Germinal center (tissue), 1 donor: ENCODE measurements around the gene CERS6.
"Not testable (repeated sequence)": the region's sequence is repeated elsewhere in the genome, so short reads cannot be mapped to it uniquely, and the experiment has no call there.

Experiments
- DNase-seq: peaks from one replicate; pipeline ENCODE4 v3.0.0; 2012; ENCODE audit warnings: mixed read lengths, low spot score

The CERS6 gene

GRCh38 chr2:168642873-168643272 is 186.8 kb downstream of the CERS6 start:
- no peak for DNase-seq

GRCh38 chr2:168643979-168644378 is 187.9 kb downstream of the CERS6 start:
- no peak for DNase-seq

- no peak for DNase-seq
Observed at GRCh38 chr2:168645696-168646338, 189.7 kb downstream of the CERS6 start.

- no peak for DNase-seq
Observed at GRCh38 chr2:168649105-168649504, 193.0 kb downstream of the CERS6 start.

GRCh38 chr2:168649562-168649961 is 193.5 kb downstream of the CERS6 start:
- DNase-seq = no peak

- no peak for DNase-seq
Observed at GRCh38 chr2:168650139-168650538, 194.1 kb downstream of the CERS6 start.

- no peak for DNase-seq
Observed at GRCh38 chr2:168650781-168651180, 194.7 kb downstream of the CERS6 start.

- no peak for DNase-seq
Observed at GRCh38 chr2:168652997-168653921, 197.2 kb downstream of the CERS6 start.

GRCh38 chr2:168654705-168655104 is 198.6 kb downstream of the CERS6 start:
- DNase-seq = no peak

GRCh38 chr2:168655207-168655606 is 199.1 kb downstream of the CERS6 start:
- DNase-seq = no peak

GRCh38 chr2:168657378-168657777 is 201.3 kb downstream of the CERS6 start:
- not testable (repeated sequence) for DNase-seq

- DNase-seq = no peak
Observed at GRCh38 chr2:168658706-168659105, 202.6 kb downstream of the CERS6 start.

GRCh38 chr2:168660870-168661862 is 205.1 kb downstream of the CERS6 start:
- no peak for DNase-seq

GRCh38 chr2:168661863-168662256 is 205.8 kb downstream of the CERS6 start:
- no peak for DNase-seq

- no peak for DNase-seq
Observed at GRCh38 chr2:168662651-168663208, 206.7 kb downstream of the CERS6 start.

GRCh38 chr2:168663993-168664392 is 207.9 kb downstream of the CERS6 start:
- DNase-seq = no peak

GRCh38 chr2:168664715-168665114 is 208.6 kb downstream of the CERS6 start:
- not testable (repeated sequence) for DNase-seq

- no peak for DNase-seq
Observed at GRCh38 chr2:168666339-168666738, 210.3 kb downstream of the CERS6 start.

GRCh38 chr2:168667156-168667555 is 211.1 kb downstream of the CERS6 start:
- DNase-seq = no peak

- no peak for DNase-seq
Observed at GRCh38 chr2:168669151-168669550, 213.1 kb downstream of the CERS6 start.

- no peak for DNase-seq
Observed at GRCh38 chr2:168670478-168670877, 214.4 kb downstream of the CERS6 start.

GRCh38 chr2:168671932-168672331 is 215.9 kb downstream of the CERS6 start:
- DNase-seq = no peak
